OCI-M1 (cell line): ENCODE results near the gene GGPS1.
A peak's percentile ranks its signal among the peaks of the same experiment; 100 is the strongest.
"Not testable (repeated sequence)": the region's sequence is repeated elsewhere in the genome, so short reads cannot be mapped to it uniquely, and the experiment has no call there.

ENCODE experiments used
- DNase-seq: peaks from one replicate; lab custom pipeline; 2025; lab: John Stamatoyannopoulos, UW

Gene GGPS1

DNA sequence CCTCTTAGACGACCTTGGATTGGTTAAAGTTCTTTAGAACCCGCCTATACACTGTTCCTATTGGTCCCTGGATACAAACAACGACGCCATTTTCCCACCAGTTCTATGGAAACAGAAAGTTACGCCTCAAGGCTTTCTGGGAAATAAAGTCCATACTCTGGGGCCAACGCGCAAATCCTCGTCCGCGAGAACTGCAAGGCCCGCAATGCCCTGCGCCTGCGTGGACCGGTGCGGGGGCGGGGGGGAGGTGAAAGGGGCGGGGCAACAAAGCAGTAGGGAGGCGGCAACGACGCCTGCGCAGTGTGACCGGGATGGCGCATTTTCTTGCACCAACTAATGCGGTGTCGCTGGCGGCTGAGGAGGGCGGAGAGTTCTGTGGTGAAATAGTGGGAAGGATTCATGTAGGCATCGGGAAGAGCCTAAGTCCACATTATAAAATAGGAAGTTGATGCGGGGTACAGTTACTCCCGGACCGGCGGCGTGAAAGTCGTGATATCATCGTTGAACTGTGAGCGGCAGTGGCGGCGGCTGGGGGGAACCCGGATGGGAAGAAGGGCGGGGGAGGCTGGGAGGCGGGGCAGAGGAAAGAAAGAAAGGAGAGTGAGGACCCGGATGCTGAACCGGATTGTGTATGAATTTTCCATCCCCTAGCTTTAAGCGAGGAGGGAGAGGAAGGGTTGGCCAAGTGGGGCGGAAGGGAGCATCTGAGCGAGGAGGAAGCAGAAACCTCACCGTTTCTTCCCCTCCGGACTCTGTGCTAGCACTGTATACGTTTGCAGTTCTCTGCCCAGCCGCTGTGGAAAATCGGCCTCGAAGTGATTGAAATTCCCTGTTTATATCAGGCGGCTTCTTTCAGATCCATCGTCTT is at the start of gene GGPS1:
GGPS1 (plus strand) TSS at position 300 of the 868 bp plus-strand sequence. CDS start 6,695 bp downstream, outside the sequence.
- DNase-seq: peak; percentile 100

DNA sequence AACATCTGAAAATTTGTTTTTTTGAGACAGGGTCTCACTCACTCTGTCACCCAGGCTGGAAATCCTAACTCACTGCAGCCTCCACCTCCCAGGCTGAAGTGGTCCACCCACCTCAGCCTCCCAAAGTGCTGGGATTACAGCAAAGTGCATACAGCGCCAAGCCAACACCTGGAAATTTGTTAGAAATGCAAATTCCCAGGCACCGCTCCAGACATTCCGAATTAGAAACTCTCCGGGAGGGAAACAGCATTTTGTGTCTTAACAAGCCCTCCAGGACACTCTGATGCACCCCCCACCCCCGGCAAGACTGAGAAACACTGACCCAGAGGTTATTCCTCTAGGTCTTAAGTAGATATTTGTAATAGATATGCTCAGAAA is 49.5 kb upstream of the GGPS1 start:
- DNase-seq: no peak

- DNase-seq: no peak
These were observed 48.7 kb upstream of the GGPS1 start for GRCh38 chr1:235279694-235280093.

DNA sequence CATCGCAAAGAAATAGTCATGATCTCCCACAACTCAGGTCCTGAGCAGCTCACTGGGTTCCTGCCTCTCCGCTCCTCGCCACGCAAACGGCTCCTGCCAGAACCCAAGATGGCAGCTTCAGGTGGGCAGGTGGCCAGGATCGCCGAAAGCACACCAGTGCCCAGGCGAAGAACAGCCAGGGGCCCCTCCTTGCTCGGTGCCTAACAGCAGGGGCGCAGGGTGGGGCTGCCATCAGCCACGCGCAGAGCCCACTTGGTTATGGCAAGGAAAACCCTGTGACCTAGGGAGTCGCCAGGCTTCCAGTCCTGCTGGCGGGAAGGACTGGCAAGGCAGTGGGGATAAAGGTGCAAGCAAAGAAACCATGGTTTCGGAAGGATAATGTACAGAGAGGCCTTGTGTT is 47.9 kb upstream of the GGPS1 start:
- DNase-seq: no peak

DNA sequence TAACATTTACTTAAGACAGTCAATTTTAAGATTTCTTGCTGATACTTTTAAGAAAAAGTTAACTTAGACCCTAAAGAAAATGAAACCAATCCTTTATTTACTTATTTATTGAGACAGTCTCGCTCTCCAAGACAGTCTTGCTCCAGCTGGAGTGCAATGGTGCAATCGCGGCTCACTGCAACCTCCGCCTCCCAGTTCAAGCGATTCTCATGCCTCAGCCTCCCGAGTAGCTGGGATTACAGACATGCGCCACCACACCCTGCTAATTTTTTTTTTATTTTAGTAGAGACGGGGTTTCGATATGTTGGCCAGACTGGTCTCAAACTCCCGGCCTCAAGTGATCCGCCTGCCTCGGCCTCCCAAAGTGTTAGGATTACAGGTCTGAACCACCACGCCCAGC is 44.7 kb upstream of the GGPS1 start:
- not testable (repeated sequence) for DNase-seq

DNA sequence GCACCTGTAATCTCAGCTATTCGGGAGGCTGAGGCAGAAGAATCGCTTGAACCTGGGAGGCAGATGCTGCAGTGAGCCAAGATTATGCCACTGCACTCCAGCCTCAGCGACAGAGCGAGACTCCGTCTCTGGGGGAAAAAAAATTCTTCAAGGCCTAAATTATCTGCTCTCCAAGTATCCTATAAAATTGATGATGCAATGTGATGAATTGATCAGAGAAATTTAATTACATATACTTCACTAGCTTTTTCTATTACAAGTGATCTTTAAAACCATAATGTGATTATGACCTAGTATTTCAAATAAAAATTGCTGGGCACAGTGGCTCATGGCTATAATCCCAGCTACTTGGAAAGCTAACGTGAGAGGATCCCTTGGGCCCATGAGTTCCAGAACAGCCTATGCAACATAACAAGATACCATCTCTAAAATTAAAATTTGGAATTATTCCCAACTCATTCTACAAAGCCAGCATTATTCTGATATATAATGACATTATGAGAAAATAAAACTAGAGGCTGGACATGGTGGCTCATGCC is 44.1 kb upstream of the GGPS1 start:
- no peak for DNase-seq

DNA sequence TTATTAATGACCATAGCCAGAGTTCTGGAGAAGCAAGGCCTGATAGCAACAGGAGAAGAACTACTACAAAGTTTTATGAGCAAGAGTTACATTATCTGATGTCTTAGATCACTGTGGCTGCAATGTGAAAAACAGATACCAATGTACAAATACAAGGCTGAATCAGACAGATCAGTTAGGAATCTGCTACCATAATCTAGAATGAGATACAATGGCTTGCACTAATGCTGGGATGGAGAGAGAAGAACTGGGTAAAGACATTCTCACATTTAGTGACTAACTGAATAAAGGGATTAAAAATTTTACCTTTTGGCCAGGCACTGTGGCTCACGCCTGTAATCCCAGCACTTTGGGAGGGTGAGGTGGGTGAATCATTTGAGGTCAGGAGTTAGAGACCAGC is 41.7 kb upstream of the GGPS1 start:
- no peak for DNase-seq

- DNase-seq: no peak
These were observed 41.0 kb upstream of the GGPS1 start for GRCh38 chr1:235287208-235287882.

DNA sequence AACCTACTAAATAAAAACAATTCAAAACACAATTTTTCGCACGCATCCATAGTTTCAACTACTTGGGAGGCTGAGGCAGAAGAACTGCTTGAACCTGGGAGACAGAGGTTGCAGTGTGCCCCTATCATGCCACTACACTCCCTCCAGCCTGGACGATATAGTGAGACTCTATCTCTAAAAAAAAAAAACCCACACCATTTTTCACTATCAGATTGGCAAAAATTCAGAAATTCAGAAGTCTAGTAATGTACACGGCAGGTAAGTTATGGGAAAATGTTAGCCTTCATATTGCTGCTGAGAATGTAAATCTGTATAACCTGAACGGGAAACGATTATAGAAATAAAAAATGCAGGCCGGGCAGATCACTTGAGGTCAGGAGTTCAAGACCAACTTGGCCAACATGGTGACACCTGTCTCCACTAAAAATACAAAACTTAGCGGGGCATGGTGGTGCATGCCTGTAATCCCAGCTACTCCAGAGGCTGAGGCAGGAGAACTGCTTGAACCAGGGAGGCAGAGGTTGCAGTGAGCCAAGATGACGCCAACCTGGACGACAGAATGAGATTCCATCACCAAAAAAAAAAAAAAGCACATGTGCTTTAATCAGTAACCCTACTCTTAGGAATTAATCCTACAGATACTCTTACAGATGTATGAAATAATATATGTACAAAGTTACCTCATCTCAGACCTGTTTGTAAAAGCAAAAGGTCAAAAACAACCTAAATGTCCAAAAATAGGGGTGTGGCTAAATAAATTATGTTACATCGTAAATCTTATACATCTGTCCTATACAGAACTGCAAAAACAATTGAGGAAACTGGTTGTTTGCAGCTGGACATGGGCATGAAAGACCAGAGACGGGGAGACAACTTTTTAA is 38.3 kb upstream of the GGPS1 start:
- DNase-seq: no peak

- DNase-seq: no peak
These were observed 37.4 kb upstream of the GGPS1 start for GRCh38 chr1:235290740-235291502.

DNA sequence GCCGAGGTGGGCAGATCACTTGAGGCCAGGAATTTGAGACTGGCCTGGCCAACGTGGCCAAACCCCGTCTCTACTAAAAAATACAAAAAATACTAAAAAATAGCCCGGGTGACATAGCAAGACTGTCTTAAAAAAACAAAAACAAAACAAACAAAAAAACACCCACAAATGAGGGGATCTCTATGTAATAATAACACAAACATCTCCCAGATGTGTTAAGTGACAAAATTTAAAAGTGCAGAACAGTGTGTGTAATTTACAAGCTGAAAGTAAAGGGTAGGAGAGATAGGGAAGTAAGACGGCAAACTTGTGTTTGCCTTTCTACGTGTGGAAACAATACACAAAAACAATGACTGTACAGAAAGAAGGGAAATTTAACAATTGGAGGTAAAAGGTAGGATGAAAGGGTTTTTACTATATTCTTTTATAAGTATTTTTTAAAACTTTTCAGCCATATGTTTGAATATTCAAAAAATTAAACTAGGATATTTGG is 36.7 kb upstream of the GGPS1 start:
- DNase-seq: no peak

DNA sequence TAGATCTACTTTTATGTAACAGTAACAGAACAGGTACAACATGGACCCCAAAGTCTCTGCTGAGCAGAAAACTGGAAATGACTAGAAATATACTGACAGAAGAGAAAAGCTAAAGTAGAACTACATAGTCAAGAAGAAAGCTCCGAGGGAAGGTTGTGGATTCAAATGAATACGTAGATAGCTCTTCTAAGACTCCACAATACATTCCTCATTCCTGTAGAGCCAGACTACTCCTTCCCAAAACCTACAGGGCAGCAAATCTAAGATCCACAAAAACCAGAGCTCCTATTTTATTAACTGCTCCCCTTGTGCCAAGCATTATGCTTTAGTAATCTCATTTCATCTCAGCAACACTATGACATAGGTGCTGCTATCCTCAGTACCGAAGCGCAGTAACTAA is 35.6 kb upstream of the GGPS1 start:
- DNase-seq: no peak

- DNase-seq: no peak
These were observed 34.9 kb upstream of the GGPS1 start for GRCh38 chr1:235293322-235293942.

DNA sequence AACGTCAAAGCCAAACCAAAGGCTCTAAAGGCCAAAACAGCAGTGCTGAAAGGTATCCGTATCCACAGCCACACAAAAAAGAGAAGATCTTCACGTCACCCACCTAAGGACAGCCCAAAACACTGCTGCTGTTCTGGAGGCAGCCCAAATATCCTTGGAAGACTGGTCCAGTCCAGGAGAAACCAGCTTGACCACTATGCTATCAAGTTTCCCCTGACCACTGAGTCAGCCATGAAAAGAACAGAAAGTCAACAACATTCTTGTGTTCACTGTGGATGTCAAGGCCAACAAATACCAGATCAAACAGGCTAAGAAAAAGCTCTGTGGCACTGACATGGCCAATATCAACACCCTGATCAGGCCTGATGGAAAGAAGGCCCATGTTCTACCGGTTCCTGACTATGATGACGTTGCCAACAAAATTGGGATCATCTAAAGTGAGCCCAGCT is 32.4 kb upstream of the GGPS1 start:
- no peak for DNase-seq

GRCh38 chr1:235296729-235297128 is 31.6 kb upstream of the GGPS1 start:
- peak; percentile 15 for DNase-seq

DNA sequence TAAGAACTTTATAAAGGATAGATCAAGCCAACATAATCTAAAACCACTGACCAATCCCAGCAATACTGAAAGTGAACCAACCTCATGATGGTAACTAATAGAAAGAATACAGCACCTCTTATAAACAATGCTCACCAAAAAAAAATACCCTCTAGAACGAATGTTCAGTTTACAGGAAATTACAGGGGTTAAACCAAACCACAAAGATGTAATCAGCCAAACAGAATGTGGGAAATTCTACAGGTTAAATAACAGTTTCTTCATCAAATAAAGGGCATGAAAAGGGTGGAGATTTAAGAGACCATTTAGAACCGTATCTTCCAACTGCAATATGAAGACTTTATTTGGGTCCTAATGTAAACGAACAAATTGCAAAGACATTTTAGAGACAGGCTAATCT is 30.8 kb upstream of the GGPS1 start:
- DNase-seq: peak; percentile 39

GRCh38 chr1:235298758-235299157 is 29.6 kb upstream of the GGPS1 start:
- DNase-seq: no peak

- DNase-seq: no peak
These were observed 29.1 kb upstream of the GGPS1 start for GRCh38 chr1:235299169-235299858.

GRCh38 chr1:235302143-235302542 is 26.2 kb upstream of the GGPS1 start:
- no peak for DNase-seq
